Heart left ventricle (tissue), 13 donors: ENCODE data around the gene ERFE.

Experiments used
- CTCF ChIP-seq, 12 donors: fragments of 200-600 bp; sonication (generic) in 4 of 12; IDR thresholded peaks; one replicate each; pipeline versions ENCODE4 v1.5.0 to v1.8.0; 2018 to 2022; ENCODE audit warnings: antibody characterized with exemption in 12 of 12, mild to moderate bottlenecking in 5 of 12
- POLR2A ChIP-seq, 2 donors: fragments of 450-650 bp; IDR thresholded peaks; one replicate each; pipeline ENCODE4 v1.6.1; 2017; ENCODE audit warnings: antibody characterized with exemption in 2 of 2, mild to moderate bottlenecking in 2 of 2, moderate library complexity in 2 of 2
- donor health status: ischemic (EF 13 %, LVEDD 7.1; RV severe dilation, severe dysfunction).
- donor health status: DM: no; HTN: yes; CAD: no.
- donor health status: DM: no; HTN: no; CAD: no.
- donor health status: ischemic (EF 25% LVEDD 6.9; RV normal size, moderate dysfunction).
- donor health status: ischemic (EF 25% LVEDD 5.7; RV mildly dilated, moderate dysfunction).
- donor health status: ischemic (EF 35%, LVEDD 5.7; RV mildly dilated, moderate dysfunction).
- donor health status: nonischemic (EF 11% LVEDD 7.7; RV severe dilation, severe dysfunction).
- donor health status: DM: yes; HTN: yes; CAD: no.
- donor health status: PGD.
- donor health status: ischemic (EF 29% LVEDD 5.4; RV normal size, mild dysfunction).
- donor health status: nonischemic (EF 23%, LVEDD 6.1; RV moderate dilation, normal function).

GRCh38 chr2:238132463-238133450, 26.0 kb upstream of the ERFE start:
- TF ChIP-seq CTCF (IDR thresholded peaks at IDR 0.05) (no peak), POLR2A (IDR thresholded peaks at IDR 0.05) (no peak)
